ENCODE measurements around the gene IGF2BP3.

The IGF2BP3 gene

DNA sequence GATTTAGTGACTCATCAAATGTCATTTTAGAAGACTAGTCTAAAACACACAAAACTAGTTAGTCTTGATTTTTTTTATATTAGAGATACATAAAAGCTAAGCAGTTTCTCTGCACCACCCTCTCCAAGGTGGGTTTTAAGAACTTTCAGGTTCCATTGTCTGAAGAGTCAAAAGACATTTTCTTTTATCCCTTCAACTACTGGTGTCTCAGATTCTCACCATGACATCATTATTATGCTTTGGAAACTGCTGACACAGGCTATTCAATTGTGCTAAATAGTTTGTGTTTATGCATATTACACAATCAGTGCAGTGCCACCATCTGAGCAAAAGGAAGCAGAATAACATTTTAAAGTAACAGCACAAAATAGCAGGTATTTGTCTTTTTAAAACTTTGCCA, 52.2 kb downstream of the IGF2BP3 start (continued):
- TF ChIP-seq ZNF629 (tag by site-specific recombination; IDR thresholded peaks at IDR 0.05) (peak; percentile 86), WT1 (tag by site-specific recombination; IDR thresholded peaks at IDR 0.05) (no peak), ZBTB44 (tag by site-specific recombination; IDR thresholded peaks at IDR 0.05) (0 out of 2 replicates have a peak, but pooled peaks have one; percentile 32)

DNA sequence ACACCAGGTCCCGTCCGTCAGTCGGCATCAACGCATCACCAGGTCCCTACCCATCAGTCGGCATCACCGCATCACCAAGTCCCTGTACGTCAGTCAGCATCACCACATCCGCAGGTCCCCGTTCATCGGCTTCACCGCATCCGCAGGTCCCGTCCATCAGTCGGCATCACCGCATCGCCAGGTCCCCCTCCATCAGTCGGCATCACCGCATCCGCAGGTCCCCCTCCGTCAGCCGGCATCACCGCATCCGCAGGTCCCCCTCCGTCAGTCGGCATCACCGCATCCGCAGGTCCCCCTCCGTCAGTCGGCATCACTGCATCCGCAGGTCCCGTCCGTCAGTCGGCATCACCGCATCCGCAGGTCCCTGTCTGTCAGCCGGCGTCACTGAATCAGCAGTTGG, 55.1 kb downstream of the IGF2BP3 start:
- H3K27ac ChIP-seq (ENCODE audit: extremely low read depth, low read depth, low read length): no peak overlapping the region
- H3K4me1 ChIP-seq (ENCODE audit: control insufficient read depth, insufficient read depth, low read length): peaks cover 19% of the 10 kb centered on the region
- peaks cover 21 to 43% of the 10 kb centered on the region in 2 experiments for H3K36me3 ChIP-seq (ENCODE audit: control insufficient read depth in 2 of 2, insufficient read depth in 1 of 2, low read length in 2 of 2)
- no peak overlapping the region for H3K4me3 ChIP-seq (ENCODE audit: low read depth, low read length)
- POLR2A ChIA-PET: no interaction called here
- CTCF ChIA-PET: no interaction called here
- H3K9me3 ChIP-seq (ENCODE audit: control insufficient read depth, insufficient read depth, low read depth, low read length): no peaks in the 10 kb centered on the region
- no peak for TF ChIP-seq ZNF843 (tag by site-specific recombination; IDR thresholded peaks at IDR 0.05)
- no peak for TF ChIP-seq IKZF3 (tag by site-specific recombination; IDR thresholded peaks at IDR 0.05)
- no peak for TF ChIP-seq ZNF791 (tag by site-specific recombination; IDR thresholded peaks at IDR 0.05)
- TF ChIP-seq, protein P1, sequence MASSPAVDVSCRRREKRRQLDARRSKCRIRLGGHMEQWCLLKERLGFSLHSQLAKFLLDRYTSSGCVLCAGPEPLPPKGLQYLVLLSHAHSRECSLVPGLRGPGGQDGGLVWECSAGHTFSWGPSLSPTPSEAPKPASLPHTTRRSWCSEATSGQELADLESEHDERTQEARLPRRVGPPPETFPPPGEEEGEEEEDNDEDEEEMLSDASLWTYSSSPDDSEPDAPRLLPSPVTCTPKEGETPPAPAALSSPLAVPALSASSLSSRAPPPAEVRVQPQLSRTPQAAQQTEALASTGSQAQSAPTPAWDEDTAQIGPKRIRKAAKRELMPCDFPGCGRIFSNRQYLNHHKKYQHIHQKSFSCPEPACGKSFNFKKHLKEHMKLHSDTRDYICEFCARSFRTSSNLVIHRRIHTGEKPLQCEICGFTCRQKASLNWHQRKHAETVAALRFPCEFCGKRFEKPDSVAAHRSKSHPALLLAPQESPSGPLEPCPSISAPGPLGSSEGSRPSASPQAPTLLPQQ (tag by site-specific recombination; IDR thresholded peaks at IDR 0.05): no peak
- TF ChIP-seq KLF17 (tag by site-specific recombination; IDR thresholded peaks at IDR 0.05): no peak
- no peak for TF ChIP-seq ZNF707 (tag by site-specific recombination; IDR thresholded peaks at IDR 0.05)
- no peak for TF ChIP-seq ZBTB10 (tag by site-specific recombination; IDR thresholded peaks at IDR 0.05)
- no peak for TF ChIP-seq ZNF202 (tag by site-specific recombination; IDR thresholded peaks at IDR 0.05; ENCODE audit: borderline replicate concordance)
- TF ChIP-seq ZNF2 (tag by site-specific recombination; IDR thresholded peaks at IDR 0.05): no peak
- TF ChIP-seq ZNF311 (tag by site-specific recombination; IDR thresholded peaks at IDR 0.05; ENCODE audit: borderline replicate concordance): no peak
- TF ChIP-seq ZNF571 (tag by site-specific recombination; IDR thresholded peaks at IDR 0.05): no peak
- TF ChIP-seq REST (tag by site-specific recombination; IDR thresholded peaks at IDR 0.05): no peak
- no peak for TF ChIP-seq YY1 (tag by site-specific recombination; IDR thresholded peaks at IDR 0.05)
- TF ChIP-seq, protein P2, sequence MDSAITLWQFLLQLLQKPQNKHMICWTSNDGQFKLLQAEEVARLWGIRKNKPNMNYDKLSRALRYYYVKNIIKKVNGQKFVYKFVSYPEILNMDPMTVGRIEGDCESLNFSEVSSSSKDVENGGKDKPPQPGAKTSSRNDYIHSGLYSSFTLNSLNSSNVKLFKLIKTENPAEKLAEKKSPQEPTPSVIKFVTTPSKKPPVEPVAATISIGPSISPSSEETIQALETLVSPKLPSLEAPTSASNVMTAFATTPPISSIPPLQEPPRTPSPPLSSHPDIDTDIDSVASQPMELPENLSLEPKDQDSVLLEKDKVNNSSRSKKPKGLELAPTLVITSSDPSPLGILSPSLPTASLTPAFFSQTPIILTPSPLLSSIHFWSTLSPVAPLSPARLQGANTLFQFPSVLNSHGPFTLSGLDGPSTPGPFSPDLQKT (IDR thresholded peaks at IDR 0.05; ENCODE audit: borderline replicate concordance, low read depth, low read length): no peak
- no peak for TF ChIP-seq ZNF114 (tag by site-specific recombination; IDR thresholded peaks at IDR 0.05)
- TF ChIP-seq ZBTB1 (tag by site-specific recombination; IDR thresholded peaks at IDR 0.05): no peak
- no peak for TF ChIP-seq ZNF558 (tag by site-specific recombination; IDR thresholded peaks at IDR 0.05)

Measured in HEK293 (cell line).